AG09309 (cell line): ENCODE measurements around the gene TMC8.
"Not testable (repeated sequence)": the region's sequence is repeated elsewhere in the genome, so short reads cannot be mapped to it uniquely, and the experiment has no call there.

ENCODE experiments used
- DNase-seq: peaks from one replicate; pipeline ENCODE4 v3.0.0-alpha.2; 2010; ENCODE audit warnings: low read depth
- H3K4me3 ChIP-seq: 2 replicates; pipeline ENCODE4 v1.5.1; 2011; ENCODE audit warnings: mild to moderate bottlenecking, low read depth, low read length, moderate library complexity; ENCODE audit not compliant: control insufficient read depth
- TF ChIP-seq, protein P1 (sequence below): IDR thresholded peaks from 2 replicates; pipeline ENCODE4 v1.5.1; 2011; ENCODE audit warnings: mild to moderate bottlenecking, low read depth, low read length, inconsistent platforms; ENCODE audit not compliant: insufficient read depth, control insufficient read depth; ENCODE audit errors: missing control alignments

The TMC8 gene

DNA sequence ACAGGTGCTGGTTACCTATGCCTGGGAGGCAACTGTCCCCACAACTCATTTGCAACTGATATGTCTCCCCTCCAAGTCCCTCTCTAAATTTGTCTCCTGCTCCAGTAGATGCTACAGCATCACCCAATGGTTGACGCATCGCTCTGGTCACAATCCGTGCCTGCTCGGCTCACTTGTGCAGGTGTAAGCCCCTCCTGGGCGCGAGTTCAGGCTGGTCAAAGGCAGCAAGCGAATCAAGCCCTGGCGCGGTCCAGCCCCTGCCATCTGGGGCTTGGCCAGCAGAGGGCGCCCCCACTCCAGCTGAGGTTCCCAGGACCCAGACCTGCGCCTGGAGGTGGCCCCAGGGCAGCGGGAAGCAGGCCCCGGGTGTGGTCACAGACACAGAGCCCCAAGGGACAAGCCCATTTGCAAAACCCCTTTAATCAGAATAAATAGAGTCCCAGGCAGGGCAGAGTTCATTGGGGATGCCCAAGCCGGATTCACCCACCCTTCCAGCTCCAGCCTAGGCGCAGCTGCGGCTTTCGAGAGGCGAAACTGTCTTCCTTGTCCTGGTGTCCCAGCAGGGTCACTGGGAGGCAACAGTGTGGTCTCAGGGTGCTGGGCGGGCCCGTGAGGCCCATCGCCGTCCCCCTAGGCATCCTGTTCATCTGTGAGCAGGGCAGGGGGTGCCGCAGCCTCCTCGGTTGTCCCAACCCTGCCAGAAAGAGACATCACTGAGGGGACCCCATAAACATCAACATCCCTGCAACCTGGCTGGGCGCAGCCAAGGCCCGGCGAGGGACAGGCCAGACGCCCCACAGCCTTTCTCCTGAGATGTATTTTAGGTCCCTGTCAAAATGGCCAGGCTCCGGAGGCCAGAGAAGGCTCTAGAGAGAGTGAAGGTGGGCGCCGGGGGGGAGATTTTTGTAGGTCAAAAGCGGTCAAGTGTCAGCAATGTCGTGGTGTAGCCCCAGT, 17.8 kb upstream of the TMC8 start:
- H3K4me3 ChIP-seq = no peak overlapping the region
- DNase-seq = no peak
- TF ChIP-seq, protein P1, sequence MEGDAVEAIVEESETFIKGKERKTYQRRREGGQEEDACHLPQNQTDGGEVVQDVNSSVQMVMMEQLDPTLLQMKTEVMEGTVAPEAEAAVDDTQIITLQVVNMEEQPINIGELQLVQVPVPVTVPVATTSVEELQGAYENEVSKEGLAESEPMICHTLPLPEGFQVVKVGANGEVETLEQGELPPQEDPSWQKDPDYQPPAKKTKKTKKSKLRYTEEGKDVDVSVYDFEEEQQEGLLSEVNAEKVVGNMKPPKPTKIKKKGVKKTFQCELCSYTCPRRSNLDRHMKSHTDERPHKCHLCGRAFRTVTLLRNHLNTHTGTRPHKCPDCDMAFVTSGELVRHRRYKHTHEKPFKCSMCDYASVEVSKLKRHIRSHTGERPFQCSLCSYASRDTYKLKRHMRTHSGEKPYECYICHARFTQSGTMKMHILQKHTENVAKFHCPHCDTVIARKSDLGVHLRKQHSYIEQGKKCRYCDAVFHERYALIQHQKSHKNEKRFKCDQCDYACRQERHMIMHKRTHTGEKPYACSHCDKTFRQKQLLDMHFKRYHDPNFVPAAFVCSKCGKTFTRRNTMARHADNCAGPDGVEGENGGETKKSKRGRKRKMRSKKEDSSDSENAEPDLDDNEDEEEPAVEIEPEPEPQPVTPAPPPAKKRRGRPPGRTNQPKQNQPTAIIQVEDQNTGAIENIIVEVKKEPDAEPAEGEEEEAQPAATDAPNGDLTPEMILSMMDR = peak; percentile 98

DNA sequence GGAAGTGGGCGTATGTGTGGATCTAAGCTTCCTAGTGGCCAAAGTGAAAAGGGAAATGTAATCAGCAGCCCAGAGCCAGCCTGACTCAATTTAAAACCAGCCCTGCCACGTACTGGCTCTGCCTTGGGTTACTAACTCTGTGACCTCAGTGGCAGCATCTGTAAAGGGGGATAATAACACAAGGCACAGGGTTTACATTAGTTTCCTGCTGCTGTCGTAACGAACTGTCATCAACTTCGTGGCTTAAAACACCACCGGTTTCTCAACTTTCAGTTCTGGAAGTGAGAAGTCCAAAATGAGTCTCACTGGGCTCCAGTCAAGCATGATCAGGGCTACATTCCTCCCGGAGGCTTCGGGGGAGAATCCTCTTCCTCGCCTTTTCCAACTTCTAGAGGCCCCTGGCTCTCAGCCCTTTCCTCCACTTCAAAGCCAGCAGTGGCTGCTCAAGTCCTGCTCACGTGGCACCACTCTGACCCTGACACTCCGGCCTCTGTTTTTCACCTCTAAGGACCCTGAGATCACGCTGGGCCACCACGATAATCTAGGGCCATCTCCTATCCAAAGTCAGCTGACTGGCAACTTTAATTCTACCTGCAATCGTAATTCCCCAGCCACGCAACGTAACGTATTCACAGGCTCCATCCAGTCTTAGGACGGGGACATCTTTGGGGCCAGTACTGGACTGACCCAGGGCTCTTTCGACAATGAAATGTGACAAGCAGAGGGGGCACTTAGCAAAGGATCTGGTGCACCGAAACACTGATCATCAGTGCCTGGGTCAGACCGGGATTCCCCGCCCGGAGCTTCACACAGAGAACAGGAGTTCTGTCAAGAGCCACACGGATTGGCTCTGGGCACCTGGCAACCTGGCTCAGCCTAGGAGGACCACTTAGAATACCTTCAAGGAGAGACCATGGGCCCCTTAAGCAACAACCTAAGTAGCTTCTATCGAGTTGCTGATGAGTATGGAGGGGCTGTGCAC, 16.5 kb upstream of the TMC8 start:
- TF ChIP-seq, protein P1 = no peak
- no peak for DNase-seq
- H3K4me3 ChIP-seq = no peak overlapping the region

DNA sequence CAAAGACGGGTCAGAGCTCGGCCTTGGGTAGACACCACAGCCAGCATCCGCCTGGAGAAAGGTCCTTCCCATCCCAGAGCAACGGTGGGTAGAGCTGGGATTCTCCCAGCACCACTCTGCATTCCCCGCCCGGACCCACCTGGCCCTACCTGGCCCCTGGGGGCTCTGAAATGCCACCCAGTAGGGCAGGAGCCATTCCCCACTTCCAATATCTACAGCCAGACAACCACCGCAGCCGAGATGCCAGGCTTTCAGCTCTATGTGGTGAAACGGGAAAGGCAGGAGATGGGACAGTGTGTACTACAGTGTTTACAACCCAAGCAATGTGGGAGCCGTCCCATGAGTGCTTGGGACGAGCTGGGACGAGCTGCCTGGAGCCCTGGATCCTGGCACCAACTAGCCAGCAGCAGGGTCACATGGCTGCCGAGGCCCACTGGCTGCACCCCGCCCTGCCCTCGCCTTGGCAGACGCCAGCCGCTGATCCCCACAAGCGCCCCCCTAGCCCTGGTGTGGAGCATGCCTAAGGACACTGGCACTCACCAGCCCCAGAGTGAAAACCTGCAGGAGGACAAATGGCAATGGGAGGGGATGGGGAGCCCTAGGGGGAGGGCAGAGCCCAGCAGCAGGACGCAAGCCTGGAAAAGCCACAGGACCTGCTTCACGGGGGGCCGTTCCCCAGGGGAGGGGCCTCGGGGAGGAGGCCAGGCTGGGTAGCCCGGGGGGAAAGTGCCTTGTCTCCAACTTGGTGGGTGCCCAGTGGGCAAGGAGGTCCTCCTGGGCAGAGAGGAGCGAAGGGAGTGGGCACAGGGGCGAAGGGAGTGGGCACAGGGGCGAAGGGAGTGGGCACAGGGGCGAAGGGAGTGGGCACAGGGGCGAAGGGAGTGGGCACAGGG, 15.5 kb upstream of the TMC8 start:
- TF ChIP-seq, protein P1 = no peak
- no peak overlapping the region for H3K4me3 ChIP-seq
- DNase-seq = no peak

DNA sequence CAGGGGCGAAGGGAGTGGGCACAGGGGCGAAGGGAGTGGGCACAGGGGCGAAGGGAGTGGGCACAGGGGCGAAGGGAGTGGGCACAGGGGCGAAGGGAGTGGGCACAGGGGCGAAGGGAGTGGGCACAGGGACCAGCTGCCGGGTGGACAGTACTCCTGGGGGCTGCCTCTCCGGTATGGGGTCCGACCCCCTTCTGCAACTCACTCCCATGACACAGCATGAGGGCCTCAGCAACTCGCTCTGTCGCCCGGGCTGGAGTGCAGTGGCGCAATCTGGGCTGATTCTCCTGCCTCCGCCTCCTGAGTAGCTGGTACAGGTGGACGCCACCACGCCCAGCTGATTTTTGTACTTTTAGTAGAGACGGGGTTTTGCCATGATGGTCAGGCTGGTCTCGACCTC, 14.8 kb upstream of the TMC8 start:
- DNase-seq, H3K4me3 ChIP-seq: not testable (repeated sequence)

DNA sequence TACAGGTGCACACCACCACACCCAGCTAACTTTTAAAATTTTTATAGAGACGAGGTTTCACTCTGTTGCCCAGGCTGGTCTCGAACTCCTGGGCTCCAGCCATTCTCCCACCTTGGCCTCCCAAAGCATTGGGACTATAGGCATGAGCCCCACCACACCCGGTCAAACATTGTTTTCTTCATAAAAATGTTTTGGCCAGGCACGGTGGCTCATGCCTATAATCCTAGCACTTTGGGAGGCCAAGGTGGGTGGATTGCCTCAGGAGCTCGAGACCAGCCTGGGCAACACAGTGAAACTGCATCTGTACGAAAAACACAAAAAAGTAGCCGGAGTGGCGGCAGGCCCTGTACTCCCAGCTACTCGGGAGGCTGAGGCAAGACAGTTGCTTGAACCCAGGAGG, 14.2 kb upstream of the TMC8 start:
- DNase-seq = no peak
- TF ChIP-seq, protein P1 = no peak
- H3K4me3 ChIP-seq = no peak overlapping the region

DNA sequence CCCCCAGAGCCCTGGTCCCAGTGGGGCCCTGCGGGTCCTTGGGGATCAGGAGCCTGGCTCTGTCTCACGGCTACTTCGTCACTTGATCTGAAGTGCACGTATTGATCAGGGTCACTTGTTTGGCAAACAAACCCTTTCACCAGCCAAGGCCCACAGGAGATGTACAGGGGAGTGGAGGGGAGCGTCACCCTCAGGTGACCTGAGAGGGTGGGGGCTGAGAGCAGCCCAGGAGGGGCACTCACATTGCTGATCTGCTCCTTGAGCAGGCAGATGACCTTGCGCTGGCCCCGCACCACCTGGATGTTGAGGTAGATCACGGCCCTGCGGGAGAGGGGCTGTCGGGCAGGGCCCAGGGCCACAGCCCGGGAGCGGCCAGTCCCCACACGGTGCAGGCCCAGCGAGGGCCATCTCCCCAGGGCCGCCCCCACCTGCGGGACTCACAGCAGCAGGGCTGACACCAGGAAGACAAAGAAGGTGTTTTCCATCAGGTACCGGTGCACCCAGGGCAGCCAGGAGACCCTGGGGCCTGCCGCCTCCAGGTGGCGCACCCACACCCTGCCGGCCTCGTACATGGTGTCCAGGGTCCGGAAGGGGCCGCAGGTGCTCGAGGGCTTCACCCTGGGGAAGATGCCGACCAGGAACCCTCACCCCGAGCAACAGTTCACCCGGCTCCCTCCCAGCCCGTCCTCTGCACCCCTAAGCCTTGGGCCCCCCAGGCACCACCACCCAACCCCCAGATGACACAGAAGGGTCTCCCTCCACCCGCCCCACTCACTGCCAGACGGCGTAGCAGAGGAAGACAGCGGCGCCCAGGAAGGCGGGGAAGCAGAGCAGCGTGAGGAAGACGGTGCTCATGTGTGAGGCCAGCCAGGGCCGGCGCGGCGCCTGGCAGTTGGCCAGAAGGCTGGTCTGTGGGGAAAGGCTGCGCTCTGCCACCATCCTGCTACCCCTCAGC, 13.3 kb upstream of the TMC8 start:
- TF ChIP-seq, protein P1 = no peak
- no peak for DNase-seq
- no peak overlapping the region for H3K4me3 ChIP-seq
